Stimulated activated CD4-positive, alpha-beta T cell treated with anti-CD3 and anti-CD28 coated beads, TNF-alpha, amount 100 ng/mL, for 48 hours (primary cell): Measurements from ENCODE around the gene MMD.
"Not testable (repeated sequence)": the region's sequence is repeated elsewhere in the genome, so short reads cannot be mapped to it uniquely, and the experiment has no call there.

Experiments
- DNase-seq, 3 donors: peaks; one replicate each; pipeline ENCODE4 v3.0.0-alpha.2; 2020; ENCODE audit warnings: low read depth in 3 of 3

The MMD gene

DNA sequence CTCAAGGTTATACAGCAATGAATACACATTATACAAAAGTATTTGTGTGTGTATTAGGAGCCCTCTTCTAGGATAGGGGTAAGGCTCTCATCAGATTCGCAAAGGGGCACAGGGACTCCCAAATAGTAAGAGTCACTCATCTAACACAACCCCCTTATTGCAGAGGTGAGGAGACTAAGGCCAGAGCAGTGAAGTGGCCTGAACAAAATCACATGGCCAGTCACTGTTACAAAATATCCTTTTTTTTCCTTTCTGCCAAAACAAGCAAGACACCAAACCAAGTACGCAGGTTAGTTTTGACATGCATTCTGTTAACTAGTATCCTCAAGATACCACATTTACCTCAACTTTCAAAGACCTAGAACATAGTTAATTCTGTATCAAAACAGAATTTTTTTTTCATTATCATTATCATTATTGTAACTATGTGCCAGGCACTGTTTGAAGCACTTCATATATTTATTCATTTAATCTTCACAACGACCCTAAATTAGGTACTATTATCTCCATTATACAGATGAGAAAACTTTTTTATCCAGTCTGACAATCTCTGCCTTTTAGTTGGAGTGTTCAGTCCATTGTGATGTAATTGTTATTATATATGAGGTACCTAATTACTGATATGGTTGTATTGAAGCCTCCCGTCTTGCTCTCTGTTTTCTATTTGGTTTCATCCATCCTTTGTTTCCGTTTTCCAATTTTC is 25.7 kb downstream of the MMD start:
- DNase-seq: no peak

- no peak for DNase-seq
Observed at GRCh38 chr17:55394357-55395021, 27.1 kb downstream of the MMD start.

DNA sequence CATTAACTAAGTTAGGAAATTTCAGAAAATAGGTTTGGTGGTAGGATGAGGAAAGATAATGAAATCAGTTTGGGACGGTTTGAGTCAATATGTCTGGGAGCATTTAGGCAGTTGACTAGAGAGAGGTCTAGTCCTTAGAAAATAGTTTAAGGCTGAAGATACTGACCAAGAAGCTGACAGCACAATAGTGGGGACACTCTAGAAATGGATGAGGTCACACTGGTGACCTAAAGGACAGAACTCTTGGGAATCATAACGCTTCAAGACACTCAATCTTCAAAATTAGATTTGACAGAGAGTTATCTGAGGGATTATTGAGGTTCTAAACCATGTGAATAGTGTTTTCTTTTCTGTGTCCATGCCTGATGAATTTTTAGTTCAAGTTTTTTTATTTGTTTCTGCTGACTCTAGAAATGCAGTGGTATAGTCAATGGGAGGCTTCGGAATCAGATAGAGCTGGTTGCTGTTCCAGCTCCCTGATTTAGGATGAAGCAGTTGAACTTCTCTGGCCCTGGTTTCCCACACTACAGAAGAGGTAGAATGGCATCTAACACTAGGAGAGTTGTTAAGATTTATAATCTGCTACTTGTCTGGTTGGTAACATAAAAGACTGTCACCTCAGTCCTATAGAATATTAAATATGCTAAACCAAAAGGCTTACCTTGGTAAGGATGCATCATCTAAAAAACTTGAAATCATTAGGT is 29.7 kb downstream of the MMD start:
- DNase-seq: no peak

- DNase-seq: no peak
Observed at GRCh38 chr17:55391244-55391757, 30.3 kb downstream of the MMD start.

- no peak for DNase-seq
Observed at GRCh38 chr17:55390364-55390977, 31.2 kb downstream of the MMD start.

DNA sequence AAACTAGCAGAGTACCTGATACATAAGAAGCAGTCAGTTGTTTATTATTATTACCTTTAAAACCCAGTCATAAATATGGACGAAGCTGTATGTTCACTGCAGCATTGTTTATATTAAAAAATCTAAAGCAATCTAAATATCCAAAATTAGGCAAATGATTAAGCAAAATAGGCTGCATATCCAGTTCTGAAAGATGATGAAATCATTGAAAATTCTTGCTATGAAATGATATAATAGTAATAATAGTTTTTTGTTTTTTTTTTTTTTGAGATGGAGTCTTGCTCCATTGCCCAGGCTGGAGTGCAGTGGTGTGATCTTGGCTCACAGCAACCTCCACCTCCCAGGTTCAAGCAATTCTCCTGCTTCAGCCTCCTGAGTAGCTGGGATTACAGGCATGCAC is 31.9 kb downstream of the MMD start:
- not testable (repeated sequence) for DNase-seq

GRCh38 chr17:55388842-55389241 is 32.8 kb downstream of the MMD start:
- DNase-seq: no peak

DNA sequence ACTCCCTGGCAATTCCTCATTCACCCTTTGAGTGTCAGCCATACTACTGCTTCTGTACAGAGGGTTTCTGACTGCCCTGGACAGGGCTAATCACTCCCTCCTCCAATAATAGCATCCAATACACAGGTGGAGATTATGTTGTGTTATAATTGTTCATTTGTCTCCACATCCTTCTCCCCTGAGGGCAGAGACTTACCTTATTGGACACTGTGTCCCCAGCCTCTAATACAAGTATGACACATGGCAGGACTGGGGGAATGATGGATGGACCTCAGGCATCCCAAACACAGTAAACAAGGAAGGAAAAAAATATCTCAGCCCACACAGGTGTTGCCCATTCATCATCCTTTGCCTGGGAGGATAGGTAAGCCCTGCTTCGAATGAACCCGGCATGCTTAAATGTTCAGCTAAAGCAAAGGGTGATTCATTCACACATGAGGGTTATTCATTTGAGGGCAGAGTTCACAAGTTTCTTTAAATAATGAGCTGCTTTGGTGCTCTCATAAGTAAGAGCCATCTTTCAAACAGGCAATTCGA is 34.8 kb downstream of the MMD start:
- DNase-seq: no peak

GRCh38 chr17:55384643-55385232 is 36.9 kb downstream of the MMD start:
- DNase-seq: no peak

DNA sequence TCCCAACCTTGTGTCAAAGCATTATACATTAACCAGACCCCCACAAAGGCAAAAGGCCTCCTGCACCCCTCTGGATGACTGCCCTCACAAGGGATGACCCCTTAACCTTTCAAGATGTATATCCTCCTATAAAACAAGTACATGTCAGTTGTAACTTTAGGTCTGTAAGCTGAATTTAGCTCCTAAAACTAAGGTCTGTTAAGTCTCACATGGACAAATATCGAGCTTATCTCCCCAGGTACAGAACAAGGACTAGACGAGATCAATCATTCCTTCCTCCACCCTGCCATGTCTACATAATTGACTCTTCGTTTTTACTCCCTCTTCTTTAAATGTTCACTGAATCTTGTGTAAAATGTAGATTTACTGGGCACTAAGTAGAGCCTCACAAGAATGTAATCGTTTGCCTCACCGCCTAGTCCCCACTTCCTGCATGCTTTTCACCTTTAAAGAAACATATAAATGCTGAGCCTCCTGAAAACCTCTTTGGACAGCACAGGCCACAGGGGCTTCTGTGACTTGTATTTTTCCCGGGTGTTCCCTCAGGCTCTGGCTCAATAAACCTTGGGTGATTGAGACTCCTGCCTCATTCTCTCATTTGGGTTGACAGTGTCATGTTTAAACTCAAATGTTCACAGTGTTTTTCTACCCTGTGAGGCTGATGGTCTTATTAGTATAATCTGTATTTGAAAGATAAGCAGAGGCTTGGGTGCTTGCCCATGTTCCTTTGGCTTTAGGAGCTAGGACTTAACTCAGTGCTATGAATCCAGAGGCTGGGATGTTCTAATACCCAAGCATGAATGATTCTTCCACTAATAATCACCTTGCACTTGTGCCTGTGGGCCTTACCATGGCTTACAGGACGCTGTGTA is 37.6 kb downstream of the MMD start:
- no peak for DNase-seq

GRCh38 chr17:55381017-55381770 is 40.4 kb downstream of the MMD start:
- no peak for DNase-seq

DNA sequence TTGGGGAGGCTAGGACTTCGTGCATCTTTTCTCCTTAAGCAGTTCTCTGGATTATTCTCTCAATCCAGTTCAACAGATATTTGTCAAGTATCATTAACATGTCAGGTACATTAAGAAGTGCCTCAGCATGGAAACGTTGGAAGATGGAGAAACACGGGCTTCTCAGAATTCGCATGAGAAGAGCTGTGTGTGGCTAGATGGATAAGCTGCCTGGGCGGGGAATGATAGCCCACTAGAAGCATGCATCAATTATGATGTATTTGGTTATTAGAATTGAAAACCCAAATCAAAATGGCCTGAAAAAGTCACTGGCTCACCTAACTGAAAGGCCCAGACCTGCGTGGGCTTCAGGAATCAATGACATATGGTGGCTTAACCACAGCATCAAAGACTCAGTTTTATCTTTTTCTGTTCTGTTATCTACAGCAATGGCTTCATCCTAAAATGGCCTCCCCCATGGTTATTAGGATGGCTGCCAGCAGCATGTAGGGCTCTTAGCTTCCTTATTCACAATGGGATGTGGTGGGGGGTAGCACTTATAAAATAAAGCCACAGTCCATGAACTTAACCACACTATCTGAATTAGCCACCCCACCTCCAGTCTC is 43.9 kb downstream of the MMD start:
- no peak for DNase-seq

DNA sequence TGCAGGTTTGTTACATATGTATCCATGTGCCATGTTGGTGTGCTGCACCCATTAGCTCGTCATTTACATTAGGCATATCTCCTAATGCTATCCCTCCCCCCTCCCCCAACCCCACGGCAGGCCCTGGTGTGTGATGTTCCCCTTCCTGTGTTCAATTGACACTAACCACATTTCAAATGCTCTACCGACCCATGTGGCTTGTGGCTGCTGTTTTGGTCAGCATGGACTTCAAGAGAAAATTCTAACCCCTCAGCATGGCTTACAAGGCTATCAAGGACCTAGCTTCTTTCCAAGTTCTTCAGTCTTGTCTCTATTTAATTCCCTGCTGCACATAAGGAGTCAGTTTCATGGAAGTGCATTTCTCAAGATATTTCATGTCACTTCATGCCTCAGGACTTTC is 52.9 kb downstream of the MMD start:
- no peak for DNase-seq

GRCh38 chr17:55366020-55366481 is 55.6 kb downstream of the MMD start:
- DNase-seq: no peak

- DNase-seq: no peak
Observed at GRCh38 chr17:55363033-55363432, 58.6 kb downstream of the MMD start.

DNA sequence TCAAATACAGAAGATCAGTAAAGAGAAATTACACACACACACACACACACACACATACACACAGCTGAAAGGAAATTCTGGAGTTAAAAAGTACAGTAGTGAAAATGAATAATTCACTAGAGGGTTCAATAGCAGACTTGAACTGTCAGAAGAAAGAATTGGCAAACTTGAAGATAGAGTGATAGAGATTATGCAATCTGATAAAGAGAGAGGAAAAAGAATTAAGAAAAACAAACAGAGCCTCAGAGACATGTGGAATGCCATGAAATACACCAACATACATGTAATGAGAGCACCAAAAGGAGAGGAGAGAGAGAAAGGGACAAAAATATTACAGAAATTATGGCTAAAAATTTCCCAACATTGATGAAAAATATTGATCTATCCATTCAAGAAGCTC is 60.7 kb downstream of the MMD start:
- DNase-seq: no peak

DNA sequence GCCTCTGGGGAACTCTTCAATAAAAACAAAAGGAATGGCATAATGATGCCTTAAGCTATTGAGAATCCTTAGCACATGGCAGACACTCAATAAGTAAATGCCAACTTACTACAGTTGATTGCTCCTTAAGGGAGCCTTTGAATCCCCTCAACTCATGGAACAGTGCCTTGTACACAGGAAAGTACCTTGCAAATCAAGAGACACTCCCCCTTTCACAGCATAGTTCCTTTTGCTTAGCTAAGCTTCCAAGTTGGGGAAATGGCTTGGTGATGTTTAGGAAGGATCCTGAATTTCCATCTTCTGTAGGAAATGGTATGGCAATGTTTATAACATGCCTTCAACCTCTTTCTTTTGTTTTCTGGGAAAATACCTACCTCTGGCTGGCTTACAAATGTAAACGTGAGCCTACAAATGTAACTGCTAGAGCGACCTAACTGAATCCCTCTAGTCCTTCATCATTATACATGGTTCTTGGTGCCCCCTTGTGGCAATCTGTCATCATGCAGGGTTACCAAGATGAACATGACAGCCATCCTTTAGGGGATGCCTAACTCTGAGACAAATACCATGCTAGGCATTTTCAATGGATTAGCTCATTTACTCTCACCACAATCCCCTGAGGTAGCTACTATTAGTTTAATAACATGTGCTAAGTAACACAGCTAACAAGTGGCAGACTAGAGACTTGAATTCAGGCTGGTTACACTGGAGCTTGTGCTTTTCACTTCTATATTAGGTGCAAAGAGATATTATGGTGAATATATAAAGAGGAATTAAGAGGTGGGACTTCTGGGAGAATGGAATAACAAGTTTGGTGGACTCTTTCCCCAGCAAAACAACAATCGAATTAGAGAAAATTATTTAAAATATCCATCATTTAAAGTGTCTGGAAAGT is 65.0 kb downstream of the MMD start:
- peak; percentile 43 to 60 (median 53) for DNase-seq

DNA sequence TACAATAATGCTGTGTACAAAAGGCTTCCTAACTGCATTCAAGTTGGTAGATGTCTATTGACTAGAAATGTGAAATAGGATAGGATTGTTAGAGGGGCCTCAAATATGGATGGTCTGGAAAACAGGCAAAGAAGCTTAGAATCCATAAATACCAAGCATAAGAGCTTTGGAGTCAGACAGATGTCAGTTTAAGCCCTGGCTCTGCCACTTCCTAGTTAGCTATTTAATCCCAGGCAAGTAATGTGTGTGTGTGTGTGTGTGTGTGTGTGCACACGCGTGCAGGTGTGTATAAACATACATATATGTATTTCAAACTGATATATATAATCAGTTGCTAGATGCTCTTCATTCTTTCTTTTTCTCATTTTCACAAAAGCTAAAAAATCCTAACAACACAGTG is 66.7 kb downstream of the MMD start:
- no peak for DNase-seq
